SHP77 (cell line): ENCODE results near the gene CREBBP.
A peak's percentile ranks its signal among the peaks of the same experiment; 100 is the strongest.

ENCODE experiments used
- DNase-seq, 2 experiments: peaks; one replicate each; lab custom pipeline; 2025; lab: John Stamatoyannopoulos, UW

Gene CREBBP

GRCh38 chr16:3824121-3824795 lies 56.3 kb downstream of the CREBBP start:
- DNase-seq: no peak

GRCh38 chr16:3823427-3823826 lies 57.1 kb downstream of the CREBBP start:
- no peak for DNase-seq

GRCh38 chr16:3822366-3823045 lies 58.0 kb downstream of the CREBBP start:
- no peak for DNase-seq

- DNase-seq: no peak
These were observed 59.3 kb downstream of the CREBBP start for GRCh38 chr16:3821184-3821583.

- peak; percentile 87 to 89 for DNase-seq
These were observed 60.5 kb downstream of the CREBBP start for GRCh38 chr16:3819746-3820724.

GRCh38 chr16:3819175-3819527 lies 61.4 kb downstream of the CREBBP start:
- DNase-seq: no peak

GRCh38 chr16:3816326-3816725 lies 64.2 kb downstream of the CREBBP start:
- no peak for DNase-seq

- no peak for DNase-seq
These were observed 65.8 kb downstream of the CREBBP start for GRCh38 chr16:3814755-3815154.

GRCh38 chr16:3812469-3813172 lies 67.9 kb downstream of the CREBBP start:
- no peak for DNase-seq

GRCh38 chr16:3810818-3811217 lies 69.7 kb downstream of the CREBBP start:
- no peak for DNase-seq

GRCh38 chr16:3810198-3810664 lies 70.3 kb downstream of the CREBBP start:
- DNase-seq: no peak

GRCh38 chr16:3808308-3809063 lies 72.0 kb downstream of the CREBBP start:
- DNase-seq: no peak

GRCh38 chr16:3807425-3808123 lies 72.9 kb downstream of the CREBBP start:
- no peak for DNase-seq

- DNase-seq: no peak
These were observed 76.0 kb downstream of the CREBBP start for GRCh38 chr16:3804426-3805016.

- no peak for DNase-seq
These were observed 79.8 kb downstream of the CREBBP start for GRCh38 chr16:3800477-3801270.

GRCh38 chr16:3800019-3800418 lies 80.5 kb downstream of the CREBBP start:
- no peak for DNase-seq

- DNase-seq: no peak
These were observed 81.2 kb downstream of the CREBBP start for GRCh38 chr16:3799354-3799753.

GRCh38 chr16:3798838-3799237 lies 81.7 kb downstream of the CREBBP start:
- no peak for DNase-seq
